GM12875 (cell line): ENCODE data around the gene SHTN1.

Experiments used
- H3K4me3 ChIP-seq: one replicate; pipeline ENCODE4 v1.5.1; 2011; ENCODE audit warnings: low read depth, low read length, control low read depth
- CTCF ChIP-seq: IDR thresholded peaks from 2 replicates; pipeline ENCODE4 v1.5.1; 2011; ENCODE audit warnings: low read depth, mild to moderate bottlenecking, control low read depth, inconsistent platforms, low read length, moderate library complexity, borderline replicate concordance; ENCODE audit not compliant: insufficient read depth

Gene SHTN1

GRCh38 chr10:116988311-116988710 is 16.7 kb downstream of the SHTN1 start:
- no peak for TF ChIP-seq CTCF
- H3K4me3 ChIP-seq: no peak overlapping the region

DNA sequence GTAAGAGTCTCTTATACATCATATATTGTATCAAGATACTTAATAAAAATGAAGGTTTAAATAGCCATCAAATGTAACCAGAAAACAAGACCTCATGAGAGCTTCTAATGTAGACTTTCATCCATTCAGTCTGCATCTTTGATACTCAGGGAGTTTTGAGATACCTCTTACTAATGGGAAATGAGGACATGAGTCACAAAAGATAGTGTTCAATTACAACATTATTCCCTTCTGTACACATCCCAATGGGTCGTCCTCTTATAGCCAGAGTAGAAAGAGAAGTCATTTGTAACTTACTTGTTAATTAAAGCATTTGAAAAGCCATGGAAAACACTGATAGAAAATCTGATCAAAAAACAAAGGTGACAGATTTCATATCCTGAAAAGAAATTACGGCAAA is 19.4 kb downstream of the SHTN1 start:
- no peak for TF ChIP-seq CTCF
- H3K4me3 ChIP-seq: no peak overlapping the region

DNA sequence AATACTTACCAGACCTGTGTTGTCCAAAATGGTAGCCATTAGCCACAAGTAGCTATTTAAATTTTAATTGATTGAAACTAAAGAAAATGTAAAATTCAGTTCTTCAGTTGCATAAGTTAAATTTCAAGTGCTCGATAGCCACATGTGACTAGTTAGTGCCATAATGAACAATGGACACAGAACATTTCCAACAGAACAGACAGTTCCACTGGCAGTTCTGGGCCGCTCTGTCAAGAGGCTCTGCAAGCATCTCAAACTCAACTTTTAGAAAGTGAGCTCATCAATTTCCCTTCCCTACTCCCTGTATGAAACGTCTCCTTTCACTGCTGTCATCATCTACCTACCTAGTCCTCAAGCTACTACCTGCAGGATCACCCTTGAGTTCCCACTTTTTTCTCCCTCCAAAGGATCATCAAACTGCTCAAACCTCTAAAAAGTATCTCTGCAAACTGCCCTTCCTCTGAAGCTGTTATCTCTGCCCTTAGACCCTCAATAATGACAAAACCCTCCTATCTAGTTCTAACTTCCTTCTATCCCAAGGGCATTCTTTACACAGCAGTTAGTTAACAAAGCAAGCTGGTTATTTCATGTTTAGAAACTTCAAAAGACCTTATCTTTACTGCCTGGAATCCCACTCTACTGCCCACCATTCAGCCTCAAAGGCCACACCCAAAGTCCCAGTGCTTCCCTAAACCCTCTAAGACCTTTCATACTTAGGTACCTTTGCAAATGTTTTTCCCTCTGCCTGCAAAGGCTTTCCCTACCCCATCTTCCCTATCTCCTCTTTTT is 20.6 kb downstream of the SHTN1 start:
- TF ChIP-seq CTCF: no peak
- H3K4me3 ChIP-seq: no peak overlapping the region

DNA sequence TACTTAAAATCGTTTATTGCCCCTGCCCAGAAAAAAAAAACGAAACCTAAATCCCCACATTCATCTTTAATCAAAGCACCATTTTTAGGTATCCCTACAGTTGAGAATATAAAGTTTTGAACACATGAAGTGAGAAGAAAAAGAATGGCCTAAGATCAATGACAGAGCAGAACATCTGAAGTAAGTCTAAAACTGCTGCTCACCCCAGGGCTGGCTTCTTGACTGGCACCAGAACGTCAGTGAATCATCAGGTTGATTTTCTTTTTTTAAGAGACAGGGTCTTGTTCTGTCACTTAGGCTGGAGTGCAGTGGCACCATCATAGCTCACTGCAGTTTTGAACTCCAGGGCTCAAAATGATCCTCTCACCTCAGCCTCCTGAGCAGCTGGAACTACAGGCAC is 24.9 kb downstream of the SHTN1 start:
- no peak for TF ChIP-seq CTCF
- no peak overlapping the region for H3K4me3 ChIP-seq

DNA sequence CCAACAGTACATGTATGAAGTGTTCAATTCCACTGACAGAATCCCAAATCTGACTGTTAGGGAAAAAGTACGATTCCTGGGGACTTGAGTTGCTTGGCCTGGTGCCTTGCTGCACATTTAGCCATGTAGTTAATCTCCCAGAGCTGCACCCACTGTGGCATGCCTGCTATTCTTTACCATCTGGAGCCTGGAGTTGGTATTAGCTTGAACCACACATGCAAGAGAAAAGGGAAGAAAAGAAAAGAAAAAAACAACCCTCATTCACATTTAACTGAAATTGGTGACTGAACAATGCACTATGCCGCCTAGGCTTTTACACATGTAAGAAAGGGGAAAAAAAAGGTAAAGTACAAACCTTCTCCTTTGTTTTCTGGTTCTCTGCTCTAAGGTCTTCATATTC is 26.1 kb downstream of the SHTN1 start:
- H3K4me3 ChIP-seq: no peak overlapping the region
- TF ChIP-seq CTCF: no peak

DNA sequence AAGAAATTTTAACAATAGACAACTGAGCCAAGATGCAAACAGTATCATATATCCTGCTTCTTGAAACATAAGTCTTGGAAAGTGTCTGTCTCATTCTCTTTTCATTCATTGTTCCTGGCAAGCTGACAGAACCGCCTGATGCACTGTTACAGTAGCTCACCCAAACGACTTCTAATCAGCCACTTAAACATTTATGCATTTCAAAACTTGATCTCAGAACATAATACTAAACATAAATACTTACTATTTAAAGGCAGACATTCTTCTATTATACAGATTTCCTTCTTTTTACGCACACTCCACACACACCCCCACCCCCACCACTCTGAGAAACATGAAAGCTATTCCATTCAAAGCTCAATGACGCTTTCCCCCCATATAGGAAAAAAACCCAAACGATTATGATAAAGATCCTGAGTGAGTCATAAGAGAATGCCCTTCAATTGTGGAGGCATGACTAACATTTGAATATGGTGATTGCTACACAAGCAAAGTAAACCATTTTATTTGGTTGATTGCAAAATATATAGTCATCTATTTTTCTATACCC is 30.5 kb downstream of the SHTN1 start:
- no peak for TF ChIP-seq CTCF
- no peak overlapping the region for H3K4me3 ChIP-seq

- H3K4me3 ChIP-seq: no peak overlapping the region
- no peak for TF ChIP-seq CTCF
Measured at GRCh38 chr10:116973946-116974455, 31.0 kb downstream of the SHTN1 start.
